Mucosa of descending colon (tissue), 3 donors: ENCODE measurements around the gene COQ9. TPM values are rescaled to one million over a fixed set of nuclear protein-coding genes. Genes with fewer than 3 reads are reported as not detected.

Experiments
- ATAC-seq: fragments of 200-7000 bp; cut with Tn5 transposase; one replicate; pipeline ENCODE4 v1.9.1; 2020; ENCODE audit warnings: mild to moderate bottlenecking, moderate library complexity
- DNase-seq, 3 donors: peaks; one replicate each; pipeline ENCODE4 v3.0.0-alpha.2; 2020
- H3K36me3 ChIP-seq: fragments of 200-600 bp; one replicate; pipeline ENCODE4 v1.8.0; 2021; ENCODE audit warnings: low read depth, mild to moderate bottlenecking
- H3K4me1 ChIP-seq: fragments of 200-600 bp; one replicate; pipeline ENCODE4 v1.8.0; 2021; ENCODE audit warnings: low read depth, mild to moderate bottlenecking
- H3K4me3 ChIP-seq: fragments of 200-600 bp; one replicate; pipeline ENCODE4 v1.8.0; 2021; ENCODE audit warnings: mild to moderate bottlenecking
- H3K9me3 ChIP-seq: fragments of 200-600 bp; one replicate; pipeline ENCODE4 v1.8.0; 2021; ENCODE audit warnings: mild to moderate bottlenecking
- CTCF ChIP-seq: fragments of 200-600 bp; IDR thresholded peaks from one replicate; pipeline ENCODE4 v1.8.0; 2022; ENCODE audit warnings: antibody characterized with exemption, mild to moderate bottlenecking
- intact Hi-C, 2 donors: fragments of 100-400 bp; cut with DNase I in 1 of 2; cut with micrococcal nuclease in 1 of 2; formaldehyde crosslinking; loops; one replicate each; pipeline versions ENCODE4 v1.11.0 to v1.11.1; 2022; cut with DNase I, micrococcal nuclease
- total RNA-seq, 3 donors: library from RNA; stranded (reverse); fragmentation: NEBNext Ultra II Directional in 2 of 3; extraction: Animal tissue kit (Norgen Biotek cat#: 25700) in 2 of 3; gene quantifications; one replicate each; pipeline versions ENCODE4 v1.2.1 to v1.2.4, GENCODE V29; 2021 to 2023
- donor health status: DM: no; HTN: no; CAD: no; lungs with moderate emphysema.
- donor health status: DM: no; HTN: no; CAD: no.
- donor health status: DM: no; HTN: yes; CAD: no.

The COQ9 gene
- total RNA-seq, 3 donors from 2014 or later, result 98.0 to 147 (median 109) TPM

GRCh38 chr16:57478396-57479204 lies 31.3 kb downstream of the COQ9 start:
- ATAC-seq (no peak), DNase-seq (no peak)
- no peak overlapping the region for H3K4me3 ChIP-seq
- H3K9me3 ChIP-seq, result no peaks in the 10 kb centered on the region
- intact Hi-C loops, result no loop called here
- peaks cover 4% of the 10 kb centered on the region for H3K36me3 ChIP-seq
- TF ChIP-seq CTCF, result no peak
- peaks cover 24% of the 10 kb centered on the region for H3K4me1 ChIP-seq

GRCh38 chr16:57479205-57479975 lies 32.1 kb downstream of the COQ9 start:
- no peaks in the 10 kb centered on the region for H3K9me3 ChIP-seq
- no peak for TF ChIP-seq CTCF
- peaks cover 24% of the 10 kb centered on the region for H3K4me1 ChIP-seq
- ATAC-seq (peak; percentile 85), DNase-seq (peak; percentile 79 to 86 (median 80))
- H3K4me3 ChIP-seq, result no peak overlapping the region
- H3K36me3 ChIP-seq, result peaks cover 2% of the 10 kb centered on the region
- intact Hi-C loops, result no loop called here

- Histone ChIP-seq H3K36me3 (no peaks in the 10 kb centered on the region), H3K9me3 (no peaks in the 10 kb centered on the region), H3K4me3 (no peak overlapping the region), H3K4me1 (peaks cover 32% of the 10 kb centered on the region)
- no peak for TF ChIP-seq CTCF
- DNase-seq, result peak; percentile 89 to 92 (median 92)
- intact Hi-C loops, result no loop called here
- ATAC-seq, result peak; percentile 90
Measured at GRCh38 chr16:57479976-57480753, 32.9 kb downstream of the COQ9 start.

- ATAC-seq (no peak), DNase-seq (peak in 2 of 3 donors; percentile 49 to 55)
- no peak overlapping the region for H3K4me3 ChIP-seq
- no peaks in the 10 kb centered on the region for H3K9me3 ChIP-seq
- intact Hi-C loops, result no loop called here
- no peaks in the 10 kb centered on the region for H3K36me3 ChIP-seq
- peaks cover 36% of the 10 kb centered on the region for H3K4me1 ChIP-seq
- TF ChIP-seq CTCF, result no peak
Measured at GRCh38 chr16:57480754-57481230, 33.5 kb downstream of the COQ9 start.

GRCh38 chr16:57481421-57481820 lies 34.1 kb downstream of the COQ9 start:
- H3K4me1 ChIP-seq, result peaks cover 34% of the 10 kb centered on the region
- DNase-seq (peak in 1 of 3 donors; percentile 26), ATAC-seq (no peak)
- intact Hi-C loops, result no loop called here
- H3K36me3 ChIP-seq, result no peaks in the 10 kb centered on the region
- TF ChIP-seq CTCF, result no peak
- H3K4me3 ChIP-seq, result no peak overlapping the region
- no peaks in the 10 kb centered on the region for H3K9me3 ChIP-seq
